Raji (cell line): ENCODE measurements around the gene MYEF2.

Experiments
- POLR2A ChIP-seq: IDR thresholded peaks from 2 replicates; pipeline ENCODE4 v1.6.1; 2011; ENCODE audit warnings: low read depth, low read length, control low read depth; ENCODE audit not compliant: insufficient read depth

Gene MYEF2

DNA sequence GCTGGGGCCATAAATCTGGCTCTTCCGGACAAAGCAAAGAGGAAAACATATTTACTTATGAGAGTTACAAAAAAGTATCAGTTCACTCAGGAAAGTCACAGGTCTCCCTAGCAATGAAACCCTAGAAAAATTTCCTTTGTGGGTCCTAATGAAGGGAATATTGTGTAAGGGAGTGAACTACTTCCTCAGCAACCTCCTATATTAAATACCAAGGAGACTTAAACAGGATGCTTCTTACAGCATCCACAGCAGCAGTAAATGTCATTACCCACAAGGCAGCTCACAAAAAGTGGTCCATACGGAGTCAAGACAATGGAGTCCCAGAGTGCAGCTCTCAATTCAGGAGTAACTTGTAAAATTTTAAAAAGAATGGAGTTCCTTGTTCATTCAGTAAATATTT is 72.2 kb downstream of the MYEF2 start:
- no peak for TF ChIP-seq POLR2A

DNA sequence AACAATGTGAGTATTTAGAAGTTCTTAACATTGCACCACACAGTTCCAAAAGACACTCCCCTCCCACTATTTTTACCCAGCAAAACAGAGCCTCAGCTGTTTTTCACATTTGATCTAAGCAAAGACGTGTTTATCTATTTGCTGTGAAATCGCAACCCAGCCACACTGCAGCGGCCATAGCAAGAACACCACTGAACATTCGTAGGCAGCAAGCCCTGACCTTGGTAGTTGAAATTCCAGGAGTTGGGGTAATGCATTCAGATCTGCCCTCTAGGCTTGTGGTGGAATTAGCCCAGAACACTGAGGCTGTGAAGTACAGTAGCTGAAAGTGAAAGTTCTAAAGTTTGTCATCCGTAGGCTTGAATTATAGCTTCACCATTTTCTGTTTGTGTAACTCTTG is 74.4 kb downstream of the MYEF2 start:
- TF ChIP-seq POLR2A, result no peak

DNA sequence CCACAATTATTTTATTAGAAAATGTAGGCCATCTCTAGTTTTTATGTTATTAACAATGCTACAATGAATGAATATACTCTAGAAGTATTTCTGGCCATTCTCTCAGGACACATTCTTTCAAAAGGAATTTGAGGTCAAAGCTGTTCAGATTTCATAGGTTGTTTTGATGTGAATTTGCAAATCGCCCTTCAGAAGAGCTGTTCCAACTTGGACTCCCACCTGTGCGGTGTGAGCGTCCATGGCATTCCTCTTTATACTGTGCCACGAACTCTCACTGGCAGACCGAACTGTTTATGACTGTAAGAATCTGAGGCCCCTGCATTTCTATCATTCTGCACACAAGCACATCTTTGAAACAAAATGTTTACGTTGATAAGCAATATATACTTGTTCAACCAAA is 75.9 kb downstream of the MYEF2 start:
- no peak for TF ChIP-seq POLR2A

DNA sequence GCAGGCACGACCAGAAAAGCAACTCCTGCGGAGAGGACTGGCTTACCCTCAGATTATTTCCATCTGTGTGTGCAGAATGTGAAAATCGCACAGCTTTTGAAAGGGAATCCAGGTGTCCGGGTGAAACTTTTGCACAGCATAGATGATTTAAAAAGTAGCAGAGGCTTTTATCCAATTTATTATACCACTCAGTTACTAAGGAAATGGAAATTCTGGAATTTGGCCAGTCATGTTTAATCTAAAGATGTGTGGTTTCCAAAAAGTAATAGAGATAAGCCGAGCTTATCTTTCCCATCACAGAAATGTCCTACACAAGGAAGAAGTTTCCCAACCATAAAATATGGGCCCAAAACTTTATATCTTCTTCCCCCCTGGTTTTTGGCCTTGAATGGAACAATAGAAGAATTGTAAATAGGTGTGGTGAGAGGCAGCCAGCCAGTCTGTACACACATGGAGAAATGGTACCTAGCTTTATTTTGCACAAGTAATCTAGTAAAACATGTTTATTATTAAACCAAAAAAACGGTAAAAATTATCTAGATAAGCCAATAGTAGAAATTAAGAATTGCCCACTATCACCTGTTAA is 76.6 kb downstream of the MYEF2 start:
- no peak for TF ChIP-seq POLR2A

DNA sequence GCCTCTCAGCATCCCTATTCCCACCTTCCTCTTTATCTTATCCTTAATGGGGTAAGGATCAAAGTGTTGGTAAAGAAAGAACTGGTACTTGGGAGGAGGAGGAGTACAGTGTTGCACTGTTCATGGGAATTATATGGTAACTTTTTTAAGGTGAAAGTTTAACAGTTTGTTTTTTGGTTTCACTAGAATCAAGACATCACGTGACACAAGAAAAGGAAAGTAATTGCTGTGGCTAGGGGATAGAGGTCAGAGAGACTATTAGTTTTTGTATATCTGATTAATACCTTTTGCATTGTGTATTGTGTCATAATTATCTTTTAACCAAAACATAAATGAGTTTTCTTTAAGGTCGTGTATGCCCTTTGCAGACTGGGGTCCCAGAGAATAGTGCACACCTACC is 80.8 kb downstream of the MYEF2 start:
- no peak for TF ChIP-seq POLR2A

DNA sequence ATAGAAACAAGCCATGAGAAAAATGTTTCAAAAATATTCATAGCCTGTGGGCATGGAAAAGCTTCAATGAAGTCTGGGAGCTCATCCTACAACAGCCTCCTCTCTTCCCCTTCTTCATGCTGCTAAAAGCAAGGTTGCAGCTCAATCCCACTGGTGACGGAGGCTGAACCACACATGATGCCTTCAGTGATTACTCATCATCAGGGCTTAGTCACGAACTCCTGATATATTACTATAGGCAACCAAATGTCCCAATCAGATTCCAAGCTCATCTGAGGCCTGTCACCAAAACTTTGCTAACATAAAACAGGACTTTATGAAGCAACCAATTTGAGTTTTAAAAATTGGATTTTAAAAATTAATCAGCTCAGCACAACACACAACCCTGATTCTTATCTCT is 81.3 kb downstream of the MYEF2 start:
- TF ChIP-seq POLR2A, result no peak

DNA sequence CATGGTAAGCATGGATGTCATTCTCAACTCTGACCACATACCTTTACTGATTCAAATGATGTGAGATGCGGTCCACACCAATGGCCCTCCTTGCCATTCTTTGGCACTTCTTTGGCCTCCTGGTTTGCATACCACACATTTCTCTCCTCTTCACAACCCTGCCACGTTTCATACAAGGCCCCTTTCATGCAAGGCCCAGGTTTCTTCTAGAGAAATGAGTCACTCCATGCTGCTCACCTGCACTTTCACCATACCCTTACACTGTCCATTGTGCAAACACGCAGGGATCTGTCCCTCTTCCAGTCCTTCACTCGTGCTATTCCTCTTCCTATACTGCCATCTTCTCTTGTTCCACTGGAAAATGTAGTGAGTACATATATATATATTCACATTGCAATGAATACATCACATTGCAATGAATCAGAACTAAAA is 81.7 kb downstream of the MYEF2 start:
- TF ChIP-seq POLR2A, result no peak

DNA sequence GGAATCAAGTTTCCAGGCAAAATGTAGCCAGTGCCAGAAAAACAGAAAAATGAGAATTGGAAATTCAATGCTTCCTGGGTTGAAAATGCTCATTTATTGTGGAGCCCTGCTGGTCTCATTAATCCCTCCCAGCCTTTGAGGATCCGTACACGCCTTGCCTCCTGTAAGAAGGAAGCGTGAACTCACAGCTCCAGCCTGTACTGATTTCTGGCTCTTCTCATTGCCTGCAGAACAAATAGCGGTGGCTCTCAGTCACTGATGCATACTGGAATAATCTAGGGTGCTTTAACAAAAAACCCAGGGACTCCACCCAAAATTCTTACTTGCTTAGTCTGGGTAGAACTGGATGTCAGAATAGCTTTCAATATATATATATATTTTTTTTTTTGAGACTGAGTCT is 86.6 kb downstream of the MYEF2 start:
- TF ChIP-seq POLR2A, result no peak

DNA sequence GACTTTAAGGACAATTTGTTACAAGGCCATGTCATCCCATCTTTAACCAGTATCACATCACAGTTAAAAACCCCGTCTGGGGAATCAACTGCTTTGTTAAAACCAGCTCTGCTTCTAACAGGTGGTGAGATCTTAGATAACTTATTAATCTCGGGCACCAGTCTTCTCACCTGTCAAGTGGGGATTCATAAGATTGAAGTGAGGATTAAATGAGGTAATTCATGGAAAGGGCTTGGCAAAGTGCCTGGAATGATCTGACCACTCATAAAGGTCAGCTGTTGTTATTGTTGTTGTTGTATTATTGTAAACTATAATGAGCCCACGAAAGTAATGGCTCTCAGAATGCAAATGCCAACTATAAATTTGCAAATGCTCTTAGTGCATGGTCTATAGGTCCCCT is 87.4 kb downstream of the MYEF2 start:
- TF ChIP-seq POLR2A, result no peak

DNA sequence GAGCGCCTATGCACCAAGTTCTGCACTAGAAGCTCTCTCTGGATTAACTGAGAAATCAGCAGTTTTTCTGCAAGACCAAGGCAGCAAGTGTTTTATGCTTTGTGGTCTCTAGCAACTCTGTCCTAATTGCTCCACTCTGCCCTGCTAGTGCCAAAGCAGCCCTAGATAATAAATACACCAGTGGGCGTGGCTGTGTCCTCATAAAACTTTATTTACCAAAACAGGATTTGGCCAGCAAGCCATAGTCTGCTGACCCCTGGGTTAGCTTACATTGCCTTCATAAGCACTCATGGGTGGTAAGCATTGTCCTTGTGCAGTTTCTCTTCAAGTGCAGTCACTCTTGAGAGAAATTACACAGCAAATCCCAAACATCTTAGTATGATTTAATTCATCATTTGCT is 88.0 kb downstream of the MYEF2 start:
- no peak for TF ChIP-seq POLR2A

DNA sequence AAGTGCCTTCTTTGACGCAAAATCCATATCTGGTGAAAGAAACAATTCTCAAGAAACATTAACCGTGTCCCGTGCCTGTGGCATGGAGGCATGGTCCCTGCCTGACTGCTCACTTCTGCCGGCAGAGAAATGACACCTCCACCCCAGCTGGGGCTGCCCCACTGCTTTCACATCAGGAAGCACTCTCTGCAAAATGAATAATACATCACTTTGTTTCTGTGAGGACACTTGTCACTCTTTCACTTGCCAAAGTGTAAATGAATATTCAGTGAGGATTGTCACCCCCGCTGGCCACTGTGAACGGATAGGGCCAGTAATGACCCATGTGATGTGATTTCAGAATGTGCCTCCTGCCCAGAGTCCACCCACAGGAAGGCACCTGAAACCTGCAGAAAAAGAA is 88.4 kb downstream of the MYEF2 start:
- no peak for TF ChIP-seq POLR2A

DNA sequence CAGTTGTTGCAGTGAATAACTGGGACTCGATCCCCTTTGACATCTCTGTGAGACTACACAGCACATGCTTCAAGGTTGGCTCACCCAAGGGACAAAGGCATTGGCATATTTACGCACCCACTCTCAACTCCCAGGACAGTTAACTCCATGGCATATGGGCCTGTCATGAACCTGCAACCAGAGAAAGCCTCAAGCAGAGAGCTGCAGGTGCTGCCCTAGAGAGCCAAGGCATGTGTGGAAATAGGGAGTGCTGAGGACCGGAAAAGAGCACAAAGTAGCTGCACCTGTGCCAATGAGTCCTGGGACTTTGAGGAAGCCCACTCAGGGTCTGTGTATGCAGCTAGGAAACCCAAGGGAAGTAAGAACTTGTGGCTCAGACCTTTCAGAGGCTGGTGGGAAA is 90.3 kb downstream of the MYEF2 start:
- no peak for TF ChIP-seq POLR2A

DNA sequence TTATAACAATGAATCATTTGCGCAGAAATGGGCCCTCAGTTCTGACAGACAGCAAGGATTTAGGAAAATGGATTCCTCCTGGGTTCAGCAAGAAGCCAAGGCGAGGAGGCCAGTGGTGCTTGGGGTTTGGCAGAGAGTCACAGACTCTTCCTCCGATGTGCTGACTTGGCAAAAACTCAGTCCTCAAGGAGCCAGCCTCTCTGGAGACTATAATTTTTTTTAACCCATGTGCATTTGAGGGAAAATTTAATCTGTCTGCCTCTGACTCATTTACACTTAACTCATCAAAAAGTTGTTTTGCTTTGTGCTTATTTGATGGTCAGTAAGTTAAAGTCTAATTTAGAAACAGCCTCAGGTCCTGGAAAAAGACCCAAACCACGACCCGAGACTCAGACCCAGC is 91.5 kb downstream of the MYEF2 start:
- no peak for TF ChIP-seq POLR2A

DNA sequence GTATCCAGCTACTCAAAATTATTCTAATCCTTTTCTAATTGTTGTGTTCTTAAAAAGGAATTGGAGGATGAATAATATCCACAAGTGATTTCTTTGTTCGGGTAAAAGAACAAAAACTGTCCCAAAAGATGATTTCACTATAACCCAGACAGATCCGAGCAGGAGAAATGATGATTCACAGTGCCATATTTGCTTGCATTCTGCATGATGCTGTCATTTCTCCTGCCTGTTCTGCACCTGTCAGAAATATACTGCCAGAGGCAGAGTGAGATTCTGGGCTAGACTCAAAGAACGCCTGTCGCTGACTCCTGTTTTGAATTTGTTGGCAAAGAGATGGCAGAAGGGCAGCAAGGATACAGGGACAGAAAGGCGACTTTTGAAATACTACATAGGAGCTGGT is 92.0 kb downstream of the MYEF2 start:
- TF ChIP-seq POLR2A, result no peak

DNA sequence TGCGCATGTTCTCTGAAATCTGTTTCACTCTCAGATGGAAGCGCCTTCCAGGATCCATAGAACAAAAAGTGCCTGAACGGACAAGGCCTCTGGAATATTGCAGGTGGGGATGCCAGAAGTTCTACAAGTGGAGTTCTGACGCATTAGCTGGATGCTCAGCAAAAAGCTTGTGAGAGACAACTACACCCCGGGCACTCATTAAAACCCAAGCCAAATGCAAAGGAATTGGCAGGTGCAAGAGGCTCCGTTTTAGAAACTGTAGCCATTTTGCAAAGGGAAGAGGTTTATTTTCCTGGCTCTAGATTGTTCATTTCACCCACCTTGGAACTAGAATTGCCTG is 92.5 kb downstream of the MYEF2 start:
- no peak for TF ChIP-seq POLR2A

DNA sequence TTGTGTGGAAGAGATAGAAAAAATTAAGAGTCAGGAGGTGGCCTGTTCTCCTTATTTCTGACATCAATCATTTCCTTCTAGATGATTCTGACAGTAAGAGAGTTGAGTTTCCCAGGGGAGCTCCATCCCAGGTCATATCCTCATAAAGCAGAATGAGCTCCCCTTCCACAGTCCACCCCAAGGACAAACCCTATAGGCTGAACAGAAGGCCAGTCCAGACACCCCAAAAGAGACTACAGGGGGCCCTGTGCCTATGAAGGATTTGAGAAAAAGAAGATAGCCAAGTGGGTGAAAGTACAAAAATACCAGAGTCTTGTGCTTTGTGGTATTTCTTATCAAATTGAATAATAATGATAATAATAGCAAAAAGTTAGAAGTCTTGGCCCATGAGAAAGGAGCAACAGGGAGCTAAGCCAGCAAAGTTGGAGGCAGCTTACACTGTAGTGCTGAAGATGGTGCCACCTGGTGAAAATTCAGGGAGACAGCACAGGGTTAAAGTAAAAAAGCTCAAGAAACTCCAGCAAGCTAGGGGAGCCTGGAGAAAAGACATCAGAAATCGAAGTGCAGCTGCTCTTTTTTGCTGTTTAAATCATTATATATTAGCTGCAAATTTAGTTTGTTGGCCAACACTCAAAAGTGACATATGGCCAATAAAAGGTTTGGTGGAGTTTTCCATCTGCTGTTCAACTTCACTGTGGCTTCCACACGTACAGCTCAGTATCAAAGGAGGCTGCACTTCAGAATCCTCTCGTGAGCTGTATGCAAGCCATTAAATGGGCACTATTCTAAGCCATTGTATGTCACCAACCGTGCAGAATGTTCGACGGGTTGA is 93.1 kb downstream of the MYEF2 start:
- TF ChIP-seq POLR2A, result no peak
